D341Med (cell line): Measurements from ENCODE around the gene SIM2.

ENCODE experiments used
- DNase-seq: peaks from one replicate; pipeline ENCODE4 v3.0.0; 2012; ENCODE audit warnings: low spot score

SIM2 gene

GRCh38 chr21:36738489-36739126, 39.7 kb downstream of the SIM2 start:
- no peak for DNase-seq

GRCh38 chr21:36741506-36741905, 42.6 kb downstream of the SIM2 start:
- DNase-seq, result no peak

- DNase-seq, result no peak
Measured at GRCh38 chr21:36743008-36743407, 44.1 kb downstream of the SIM2 start.

- DNase-seq, result no peak
Measured at GRCh38 chr21:36743446-36743845, 44.5 kb downstream of the SIM2 start.

GRCh38 chr21:36744190-36744559, 45.3 kb downstream of the SIM2 start:
- DNase-seq, result no peak

GRCh38 chr21:36744560-36745231, 45.8 kb downstream of the SIM2 start:
- DNase-seq, result no peak

- DNase-seq, result no peak
Measured at GRCh38 chr21:36745459-36745858, 46.5 kb downstream of the SIM2 start.

- no peak for DNase-seq
Measured at GRCh38 chr21:36747041-36747814, 48.3 kb downstream of the SIM2 start.

GRCh38 chr21:36747815-36748383, 49.0 kb downstream of the SIM2 start:
- DNase-seq, result peak; percentile 97

- DNase-seq, result no peak
Measured at GRCh38 chr21:36749935-36750575, 51.1 kb downstream of the SIM2 start.

- DNase-seq, result no peak
Measured at GRCh38 chr21:36750576-36750959, 51.7 kb downstream of the SIM2 start.

- DNase-seq, result no peak
Measured at GRCh38 chr21:36751383-36751782, 52.5 kb downstream of the SIM2 start.

- no peak for DNase-seq
Measured at GRCh38 chr21:36753556-36753955, 54.6 kb downstream of the SIM2 start.

GRCh38 chr21:36754241-36754898, 55.5 kb downstream of the SIM2 start:
- DNase-seq, result no peak

GRCh38 chr21:36756527-36756926, 57.6 kb downstream of the SIM2 start:
- no peak for DNase-seq

GRCh38 chr21:36757196-36757595, 58.3 kb downstream of the SIM2 start:
- DNase-seq, result no peak

- no peak for DNase-seq
Measured at GRCh38 chr21:36759348-36760083, 60.6 kb downstream of the SIM2 start.

- DNase-seq, result no peak
Measured at GRCh38 chr21:36761685-36762084, 62.8 kb downstream of the SIM2 start.

GRCh38 chr21:36762642-36763041, 63.7 kb downstream of the SIM2 start:
- DNase-seq, result no peak

GRCh38 chr21:36763305-36763704, 64.4 kb downstream of the SIM2 start:
- no peak for DNase-seq

- DNase-seq, result no peak
Measured at GRCh38 chr21:36765229-36765628, 66.3 kb downstream of the SIM2 start.
